CD1c-positive myeloid dendritic cell (primary cell): Measurements from ENCODE around the gene CTPS2.
A peak's percentile ranks its signal among the peaks of the same experiment; 100 is the strongest.
"Not testable (repeated sequence)": the region's sequence is repeated elsewhere in the genome, so short reads cannot be mapped to it uniquely, and the experiment has no call there.

Experiments
- DNase-seq: peaks from one replicate; pipeline ENCODE4 v3.0.0-alpha.2; 2016; ENCODE audit errors: extremely low spot score

Gene CTPS2

GRCh38 chrX:16712548-16713155 is at the start of gene CTPS2:
TSS of gene CTPS2 (minus strand) at chrX:16712669. CDS start at chrX:16702902, 9,767 bp downstream.
- DNase-seq: peak; percentile 40

GRCh38 chrX:16761500-16761899 is 49.0 kb upstream of the CTPS2 start:
- not testable (repeated sequence) for DNase-seq

- DNase-seq: no peak
Measured at GRCh38 chrX:16756724-16757123, 44.3 kb upstream of the CTPS2 start.

GRCh38 chrX:16754019-16754418 is 41.5 kb upstream of the CTPS2 start:
- DNase-seq: no peak

- no peak for DNase-seq
Measured at GRCh38 chrX:16750136-16750535, 37.7 kb upstream of the CTPS2 start.

GRCh38 chrX:16748425-16748824 is 36.0 kb upstream of the CTPS2 start:
- no peak for DNase-seq

GRCh38 chrX:16745659-16746058 is 33.2 kb upstream of the CTPS2 start:
- no peak for DNase-seq

GRCh38 chrX:16745102-16745501 is 32.6 kb upstream of the CTPS2 start:
- no peak for DNase-seq

- DNase-seq: no peak
Measured at GRCh38 chrX:16743604-16744325, 31.3 kb upstream of the CTPS2 start.

- DNase-seq: no peak
Measured at GRCh38 chrX:16739574-16739973, 27.1 kb upstream of the CTPS2 start.

- DNase-seq: no peak
Measured at GRCh38 chrX:16737024-16737423, 24.6 kb upstream of the CTPS2 start.

- DNase-seq: no peak
Measured at GRCh38 chrX:16733013-16733412, 20.5 kb upstream of the CTPS2 start.

- DNase-seq: no peak
Measured at GRCh38 chrX:16730450-16730849, 18.0 kb upstream of the CTPS2 start.

- DNase-seq: no peak
Measured at GRCh38 chrX:16727637-16728036, 15.2 kb upstream of the CTPS2 start.

GRCh38 chrX:16726347-16726988 is 14.0 kb upstream of the CTPS2 start:
- DNase-seq: not testable (repeated sequence)

GRCh38 chrX:16725072-16725471 is 12.6 kb upstream of the CTPS2 start:
- DNase-seq: no peak

GRCh38 chrX:16722481-16722880 is 10.0 kb upstream of the CTPS2 start:
- DNase-seq: no peak

GRCh38 chrX:16719334-16720084 is 7.0 kb upstream of the CTPS2 start, which contains the start of gene SYAP1:
TSS of gene SYAP1 (plus strand) at chrX:16719612. CDS start at chrX:16719725, 113 bp downstream.
- DNase-seq: peak; percentile 96

- no peak for DNase-seq
Measured at GRCh38 chrX:16718824-16719333, 6.4 kb upstream of the CTPS2 start.

- DNase-seq: not testable (repeated sequence)
Measured at GRCh38 chrX:16716451-16716850, 4.0 kb upstream of the CTPS2 start.

GRCh38 chrX:16715638-16716037 is 3.2 kb upstream of the CTPS2 start:
- not testable (repeated sequence) for DNase-seq

- no peak for DNase-seq
Measured at GRCh38 chrX:16714504-16714903, 2.0 kb upstream of the CTPS2 start.
